H9 (cell line): ENCODE results near the gene MAP4K3. TPM values are rescaled to one million over a fixed set of nuclear protein-coding genes. Genes with fewer than 3 reads are reported as not detected.

ENCODE experiments used
- DNase-seq: peaks from one replicate; pipeline ENCODE4 v3.0.0-alpha.2; 2017
- H2AFZ ChIP-seq: one replicate; pipeline ENCODE4 v1.6.1; 2013; ENCODE audit warnings: mild to moderate bottlenecking, low read length, control low read depth, moderate library complexity
- H2AK5ac ChIP-seq: 2 replicates; pipeline ENCODE4 v1.6.1; 2013; ENCODE audit warnings: low read length, control low read depth, mixed read lengths; ENCODE audit not compliant: insufficient read length
- H2BK120ac ChIP-seq: one replicate; pipeline ENCODE4 v1.6.1; 2013; ENCODE audit warnings: low read depth, mild to moderate bottlenecking, low read length, control low read depth, inconsistent platforms; ENCODE audit not compliant: poor library complexity, severe bottlenecking
- H2BK12ac ChIP-seq: 2 replicates; pipeline ENCODE4 v1.6.1; 2013; ENCODE audit warnings: low read length, control low read depth, mixed read lengths, low read depth; ENCODE audit not compliant: insufficient read length
- H2BK15ac ChIP-seq: 2 replicates; pipeline ENCODE4 v1.6.1; 2013; ENCODE audit warnings: low read depth, low read length, control low read depth
- H2BK20ac ChIP-seq: one replicate; pipeline ENCODE4 v1.6.1; 2013; ENCODE audit warnings: low read depth, mild to moderate bottlenecking, low read length, control low read depth, inconsistent platforms; ENCODE audit not compliant: poor library complexity, severe bottlenecking
- H2BK5ac ChIP-seq: 2 replicates; pipeline ENCODE4 v1.6.1; 2013; ENCODE audit warnings: low read length, control low read depth, mixed read lengths; ENCODE audit not compliant: insufficient read length
- H3K14ac ChIP-seq: 2 replicates; pipeline ENCODE4 v1.6.1; 2013; ENCODE audit warnings: low read length, control low read depth; ENCODE audit not compliant: insufficient read depth
- H3K18ac ChIP-seq: 2 replicates; pipeline ENCODE4 v1.6.1; 2013; ENCODE audit warnings: low read depth, mild to moderate bottlenecking, mixed read lengths, low read length, control low read depth; ENCODE audit not compliant: insufficient read length
- H3K23ac ChIP-seq: 2 replicates; pipeline ENCODE4 v1.6.1; 2013; ENCODE audit warnings: low read length, control low read depth, mixed read lengths, low read depth; ENCODE audit not compliant: insufficient read length
- H3K23me2 ChIP-seq: 2 replicates; pipeline ENCODE4 v1.6.1; 2013; ENCODE audit warnings: low read depth, mild to moderate bottlenecking, mixed read lengths, low read length, control low read depth; ENCODE audit not compliant: insufficient read length, poor library complexity, severe bottlenecking
- H3K27ac ChIP-seq: 2 replicates; pipeline ENCODE4 v1.5.1; 2013; ENCODE audit warnings: low read length, control low read depth, mixed read lengths, low read depth; ENCODE audit not compliant: insufficient read length
- H3K27me3 ChIP-seq: 2 replicates; pipeline ENCODE4 v1.6.1; 2013; ENCODE audit warnings: low read length, control low read depth, inconsistent platforms; ENCODE audit not compliant: insufficient read depth
- H3K4ac ChIP-seq: 2 replicates; pipeline ENCODE4 v1.6.1; 2013; ENCODE audit warnings: low read depth, mild to moderate bottlenecking, control low read depth, inconsistent platforms, low read length, moderate library complexity
- H3K4me1 ChIP-seq: 2 replicates; pipeline ENCODE4 v1.6.1; 2013; ENCODE audit warnings: low read length, control low read depth, inconsistent platforms; ENCODE audit not compliant: insufficient read depth
- H3K4me2 ChIP-seq: 2 replicates; pipeline ENCODE4 v1.6.1; 2013; ENCODE audit warnings: low read length, control low read depth, mixed read lengths; ENCODE audit not compliant: insufficient read length, insufficient read depth
- H3K56ac ChIP-seq: 2 replicates; pipeline ENCODE4 v1.6.1; 2013; ENCODE audit warnings: low read depth, mild to moderate bottlenecking, mixed read lengths, low read length, control low read depth; ENCODE audit not compliant: insufficient read length
- H3K79me1 ChIP-seq: 2 replicates; pipeline ENCODE4 v1.6.1; 2013; ENCODE audit warnings: low read depth, mild to moderate bottlenecking, moderate library complexity, low read length, control low read depth, inconsistent platforms; ENCODE audit not compliant: insufficient read depth, poor library complexity, severe bottlenecking
- H3K79me2 ChIP-seq: 2 replicates; pipeline ENCODE4 v1.6.1; 2013; ENCODE audit warnings: low read length, control low read depth, inconsistent platforms; ENCODE audit not compliant: insufficient read depth
- H3K9ac ChIP-seq: 2 replicates; pipeline ENCODE4 v1.6.1; 2013; ENCODE audit warnings: low read length, control low read depth, mixed read lengths; ENCODE audit not compliant: insufficient read length; ENCODE audit errors: extremely low read depth
- H3K9me3 ChIP-seq: one replicate; pipeline ENCODE4 v1.6.1; 2013; ENCODE audit warnings: low read depth, low read length, inconsistent platforms; ENCODE audit not compliant: control insufficient read depth
- H3T11ph ChIP-seq: one replicate; pipeline ENCODE4 v1.6.1; 2013; ENCODE audit warnings: mild to moderate bottlenecking, low read length, control low read depth, inconsistent platforms
- H4K20me1 ChIP-seq: one replicate; pipeline ENCODE4 v1.6.1; 2013; ENCODE audit not compliant: control insufficient read depth, insufficient read length, insufficient read depth
- H4K5ac ChIP-seq: 2 replicates; pipeline ENCODE4 v1.6.1; 2013; ENCODE audit warnings: low read depth, mild to moderate bottlenecking, mixed read lengths, low read length, control low read depth; ENCODE audit not compliant: insufficient read length
- H4K8ac ChIP-seq: replicated peaks from 2 replicates; pipeline ENCODE4 v1.6.1; 2013; ENCODE audit warnings: low read length, control low read depth, mixed read lengths, low read depth; ENCODE audit not compliant: insufficient read length
- H4K91ac ChIP-seq: 2 replicates; pipeline ENCODE4 v1.6.1; 2013; ENCODE audit warnings: low read depth, mild to moderate bottlenecking, moderate library complexity, mixed read lengths, low read length, control low read depth; ENCODE audit not compliant: insufficient read length
- H3K27ac Mint-ChIP-seq, 3 experiments: 2 replicates in 2 of 3; 3 replicates in 1 of 3; pipeline ENCODE4 v1.8.0; 2020 to 2021; ENCODE audit warnings: mixed read lengths in 3 of 3, mild to moderate bottlenecking in 1 of 3, moderate library complexity in 1 of 3
- H3K27me3 Mint-ChIP-seq: 2 replicates; pipeline ENCODE4 v1.8.0; 2021; ENCODE audit warnings: low read depth, mild to moderate bottlenecking, moderate library complexity, mixed read lengths
- H3K36me3 Mint-ChIP-seq, 3 experiments: 2 replicates in 2 of 3; 3 replicates in 1 of 3; pipeline ENCODE4 v1.8.0; 2020 to 2021; ENCODE audit warnings: low read depth in 3 of 3, mixed read lengths in 3 of 3; ENCODE audit not compliant: insufficient read depth in 1 of 3
- H3K4me1 Mint-ChIP-seq, 2 experiments: 2 replicates each; pipeline ENCODE4 v1.8.0; 2020; ENCODE audit warnings: mixed read lengths in 2 of 2
- H3K4me3 Mint-ChIP-seq, 2 experiments: 2 replicates in 1 of 2; 3 replicates in 1 of 2; pipeline ENCODE4 v1.8.0; 2020 to 2021; ENCODE audit warnings: mild to moderate bottlenecking in 2 of 2, mixed read lengths in 2 of 2, moderate library complexity in 1 of 2
- H3K9me3 Mint-ChIP-seq, 2 experiments: 2 replicates in 1 of 2; 3 replicates in 1 of 2; pipeline ENCODE4 v1.8.0; 2020; ENCODE audit warnings: mild to moderate bottlenecking in 2 of 2, mixed read lengths in 2 of 2, moderate library complexity in 1 of 2
- whole genome bisulfite sequencing: extraction: QIAGEN DNeasy Blood & Tissue Kit; methylation state at CpG from one replicate; pipeline ENCODE4 v1.1.7; 2013; ENCODE audit warnings: missing lambda C conversion rate, low lambda C conversion rate, mixed read lengths; ENCODE audit not compliant: insufficient read length; ENCODE audit errors: extremely low coverage; 5-methylcytosine and 5-hydroxymethylcytosine counted together
- total RNA-seq: library from RNA; stranded (reverse); gene quantifications from 2 replicates; pipeline ENCODE4 v1.2.1, GENCODE V29; 2021
- TF ChIP-seq, protein P1 (sequence below): fragments of 200-600 bp; sonication (generic); conservative IDR thresholded peaks from 3 replicates; pipeline ENCODE4 v1.8.0; 2021; ENCODE audit warnings: antibody characterized with exemption, mild to moderate bottlenecking

The MAP4K3 gene
- total RNA-seq, 1 experiment from 2014 or later = 37.9 TPM

- H3K4me3 Mint-ChIP-seq = peak overlapping the region in 1 of 2 experiments; percentile 43; a peak in 3 of 5 replicates
- H3K4me1 ChIP-seq = peaks cover 12% of the 10 kb centered on the region
- no peak overlapping the region for H2AK5ac ChIP-seq
- no peak overlapping the region for H3K18ac ChIP-seq
- H3K4me2 ChIP-seq = peak overlapping the region; percentile 26
- no peak for DNase-seq
- H3K4me1 Mint-ChIP-seq = peaks cover 75 to 76% of the 10 kb centered on the region in 2 experiments
- H3K27me3 ChIP-seq = no peaks in the 10 kb centered on the region
- no peaks in the 10 kb centered on the region for H3K9me3 ChIP-seq
- no peaks in the 10 kb centered on the region for H3K27me3 Mint-ChIP-seq
- no peak overlapping the region for H2AFZ ChIP-seq
- H3K14ac ChIP-seq = no peak overlapping the region
- peaks cover 8% of the 10 kb centered on the region for H3K79me1 ChIP-seq
- H2BK120ac ChIP-seq = no peak overlapping the region
- H2BK5ac ChIP-seq = no peak overlapping the region
- peak overlapping the region; percentile 16 to 87 (median 24); a peak in 4 of 7 replicates for H3K27ac Mint-ChIP-seq
- no peak overlapping the region for H2BK15ac ChIP-seq
- no peaks in the 10 kb centered on the region for H4K20me1 ChIP-seq
- H4K8ac ChIP-seq = no peak overlapping the region
- no peak overlapping the region for H3T11ph ChIP-seq
- TF ChIP-seq, protein P1, sequence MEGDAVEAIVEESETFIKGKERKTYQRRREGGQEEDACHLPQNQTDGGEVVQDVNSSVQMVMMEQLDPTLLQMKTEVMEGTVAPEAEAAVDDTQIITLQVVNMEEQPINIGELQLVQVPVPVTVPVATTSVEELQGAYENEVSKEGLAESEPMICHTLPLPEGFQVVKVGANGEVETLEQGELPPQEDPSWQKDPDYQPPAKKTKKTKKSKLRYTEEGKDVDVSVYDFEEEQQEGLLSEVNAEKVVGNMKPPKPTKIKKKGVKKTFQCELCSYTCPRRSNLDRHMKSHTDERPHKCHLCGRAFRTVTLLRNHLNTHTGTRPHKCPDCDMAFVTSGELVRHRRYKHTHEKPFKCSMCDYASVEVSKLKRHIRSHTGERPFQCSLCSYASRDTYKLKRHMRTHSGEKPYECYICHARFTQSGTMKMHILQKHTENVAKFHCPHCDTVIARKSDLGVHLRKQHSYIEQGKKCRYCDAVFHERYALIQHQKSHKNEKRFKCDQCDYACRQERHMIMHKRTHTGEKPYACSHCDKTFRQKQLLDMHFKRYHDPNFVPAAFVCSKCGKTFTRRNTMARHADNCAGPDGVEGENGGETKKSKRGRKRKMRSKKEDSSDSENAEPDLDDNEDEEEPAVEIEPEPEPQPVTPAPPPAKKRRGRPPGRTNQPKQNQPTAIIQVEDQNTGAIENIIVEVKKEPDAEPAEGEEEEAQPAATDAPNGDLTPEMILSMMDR = no peak
- H2BK20ac ChIP-seq = no peak overlapping the region
- no peak overlapping the region for H4K91ac ChIP-seq
- no peak overlapping the region for H3K56ac ChIP-seq
- peaks cover 50% of the 10 kb centered on the region; the same call in 1 of the 2 replicates for H3K79me2 ChIP-seq
- H3K9ac ChIP-seq = no peak overlapping the region
- H3K9me3 Mint-ChIP-seq = no peaks in the 10 kb centered on the region; a peak in 1 of 5 replicates
- H2BK12ac ChIP-seq = no peak overlapping the region
- H3K23ac ChIP-seq = no peak overlapping the region
- no peak overlapping the region for H4K5ac ChIP-seq
- H3K27ac ChIP-seq = no peak overlapping the region
- peaks cover 0 to 2% (median 0%) of the 10 kb centered on the region in 3 experiments; a peak in 2 of 7 replicates for H3K36me3 Mint-ChIP-seq
- no peak overlapping the region for H3K4ac ChIP-seq
- peaks cover 10% of the 10 kb centered on the region for H3K23me2 ChIP-seq
- no CpG with 5 or more reads among the region's 3 CpGs for WGBS
These were observed 5.3 kb downstream of the MAP4K3 start for GRCh38 chr2:39431592-39432316.
